NCI-H1417 (cell line): ENCODE data around the gene USH1G.
A peak's percentile ranks its signal among the peaks of the same experiment; 100 is the strongest.
"Not testable (repeated sequence)": the region's sequence is repeated elsewhere in the genome, so short reads cannot be mapped to it uniquely, and the experiment has no call there.

Source experiments
- DNase-seq, 3 experiments: peaks; one replicate each; lab custom pipeline; 2025; lab: John Stamatoyannopoulos, UW

Gene USH1G

GRCh38 chr17:74875155-74875976, 47.7 kb downstream of the USH1G start:
- no peak for DNase-seq

GRCh38 chr17:74874615-74875037, 48.4 kb downstream of the USH1G start:
- DNase-seq = no peak

GRCh38 chr17:74873874-74874614, 49.0 kb downstream of the USH1G start:
- peak in 1 of 3 experiments; percentile 48 for DNase-seq

- peak; percentile 99 to 100 (median 100) for DNase-seq
Measured at GRCh38 chr17:74873037-74873873, 49.8 kb downstream of the USH1G start.

- no peak for DNase-seq
Measured at GRCh38 chr17:74872313-74873036, 50.6 kb downstream of the USH1G start, which contains the start of gene FDXR. FDXR (minus strand) TSS chr17:74872994; CDS start chr17:74872944, 50 bp downstream.

GRCh38 chr17:74871356-74872076, 51.5 kb downstream of the USH1G start:
- no peak for DNase-seq

GRCh38 chr17:74870512-74870911, 52.5 kb downstream of the USH1G start:
- DNase-seq = no peak

GRCh38 chr17:74870028-74870427, 53.0 kb downstream of the USH1G start:
- not testable (repeated sequence) for DNase-seq

- no peak for DNase-seq
Measured at GRCh38 chr17:74868908-74869255, 54.2 kb downstream of the USH1G start.

- no peak for DNase-seq
Measured at GRCh38 chr17:74868251-74868907, 54.7 kb downstream of the USH1G start.

- no peak for DNase-seq
Measured at GRCh38 chr17:74866198-74866835, 56.7 kb downstream of the USH1G start.
